ENCODE results near the gene CD47. TPM values are rescaled to one million over a fixed set of nuclear protein-coding genes. Genes with fewer than 3 reads are reported as not detected.

The CD47 gene
- total RNA-seq, 1 experiment from 2014 or later, result 15.5 TPM

DNA sequence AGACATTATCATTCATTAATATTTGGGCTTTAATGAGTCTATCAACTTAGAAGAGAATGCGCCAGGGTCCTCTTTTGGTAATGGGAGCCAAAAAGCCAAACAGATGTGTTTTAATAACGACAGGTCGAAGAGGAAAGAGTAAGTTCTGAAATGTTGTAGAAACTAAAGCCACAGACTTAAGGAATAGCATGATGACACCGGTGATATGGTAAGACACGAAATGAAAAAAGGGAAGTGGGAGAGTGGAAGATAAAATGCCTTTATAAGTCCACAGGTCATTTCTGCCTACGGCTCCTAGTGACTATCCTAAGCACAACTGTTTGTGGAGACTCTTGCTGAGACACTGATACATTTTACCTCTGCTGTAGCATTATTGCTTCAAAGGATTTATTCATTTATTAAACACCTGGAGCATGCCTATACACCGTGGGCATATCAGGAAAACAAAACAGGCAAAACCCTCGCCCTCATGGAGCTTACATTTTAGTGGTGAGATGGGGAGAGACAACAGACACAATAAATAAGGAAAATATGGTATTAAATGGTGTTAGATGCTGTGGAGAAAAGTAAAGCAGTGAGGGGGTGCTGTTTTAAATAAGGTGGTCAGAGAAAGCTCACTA is 11.7 kb upstream of the CD47 start:
- TF ChIP-seq, protein P1, sequence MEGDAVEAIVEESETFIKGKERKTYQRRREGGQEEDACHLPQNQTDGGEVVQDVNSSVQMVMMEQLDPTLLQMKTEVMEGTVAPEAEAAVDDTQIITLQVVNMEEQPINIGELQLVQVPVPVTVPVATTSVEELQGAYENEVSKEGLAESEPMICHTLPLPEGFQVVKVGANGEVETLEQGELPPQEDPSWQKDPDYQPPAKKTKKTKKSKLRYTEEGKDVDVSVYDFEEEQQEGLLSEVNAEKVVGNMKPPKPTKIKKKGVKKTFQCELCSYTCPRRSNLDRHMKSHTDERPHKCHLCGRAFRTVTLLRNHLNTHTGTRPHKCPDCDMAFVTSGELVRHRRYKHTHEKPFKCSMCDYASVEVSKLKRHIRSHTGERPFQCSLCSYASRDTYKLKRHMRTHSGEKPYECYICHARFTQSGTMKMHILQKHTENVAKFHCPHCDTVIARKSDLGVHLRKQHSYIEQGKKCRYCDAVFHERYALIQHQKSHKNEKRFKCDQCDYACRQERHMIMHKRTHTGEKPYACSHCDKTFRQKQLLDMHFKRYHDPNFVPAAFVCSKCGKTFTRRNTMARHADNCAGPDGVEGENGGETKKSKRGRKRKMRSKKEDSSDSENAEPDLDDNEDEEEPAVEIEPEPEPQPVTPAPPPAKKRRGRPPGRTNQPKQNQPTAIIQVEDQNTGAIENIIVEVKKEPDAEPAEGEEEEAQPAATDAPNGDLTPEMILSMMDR (IDR thresholded peaks at IDR 0.05; ENCODE audit: insufficient read depth in 1 of 2, low read depth in 1 of 2, low read length in 1 of 2, severe bottlenecking in 1 of 2, unreplicated experiment in 1 of 2), result no peak
- no TSS peak for BruUV-seq (replicated peaks)
- Mint-ChIP-seq H3K9me3 (ENCODE audit: unreplicated experiment) (no peaks in the 10 kb centered on the region), H3K4me3 (ENCODE audit: unreplicated experiment) (no peak overlapping the region), H3K36me3 (ENCODE audit: insufficient read depth, unreplicated experiment) (no peaks in the 10 kb centered on the region), H3K4me1 (ENCODE audit: low read depth, unreplicated experiment) (no peaks in the 10 kb centered on the region), H3K27me3 (ENCODE audit: insufficient read depth, unreplicated experiment) (peaks cover 4% of the 10 kb centered on the region), H3K27ac (ENCODE audit: unreplicated experiment) (no peak overlapping the region)
- no peaks in the 10 kb centered on the region for H3K4me1 ChIP-seq
- no peaks in the 10 kb centered on the region for H3K27me3 ChIP-seq (replicated peaks; ENCODE audit: control insufficient read depth, insufficient read depth, low read length)
- no peak for DNase-seq
- no peak overlapping the region for H3K4me3 ChIP-seq (ENCODE audit: low read depth, low read length)
- intact Hi-C loops (cut with micrococcal nuclease; ENCODE audit: unreplicated experiment), result no loop called here
- H3K36me3 ChIP-seq (ENCODE audit: control insufficient read depth, insufficient read depth, low read length), result no peaks in the 10 kb centered on the region
- ChIA-PET CTCF (no interaction called here), POLR2A (no interaction called here)
- H3K9me3 ChIP-seq, result no peaks in the 10 kb centered on the region

DNA sequence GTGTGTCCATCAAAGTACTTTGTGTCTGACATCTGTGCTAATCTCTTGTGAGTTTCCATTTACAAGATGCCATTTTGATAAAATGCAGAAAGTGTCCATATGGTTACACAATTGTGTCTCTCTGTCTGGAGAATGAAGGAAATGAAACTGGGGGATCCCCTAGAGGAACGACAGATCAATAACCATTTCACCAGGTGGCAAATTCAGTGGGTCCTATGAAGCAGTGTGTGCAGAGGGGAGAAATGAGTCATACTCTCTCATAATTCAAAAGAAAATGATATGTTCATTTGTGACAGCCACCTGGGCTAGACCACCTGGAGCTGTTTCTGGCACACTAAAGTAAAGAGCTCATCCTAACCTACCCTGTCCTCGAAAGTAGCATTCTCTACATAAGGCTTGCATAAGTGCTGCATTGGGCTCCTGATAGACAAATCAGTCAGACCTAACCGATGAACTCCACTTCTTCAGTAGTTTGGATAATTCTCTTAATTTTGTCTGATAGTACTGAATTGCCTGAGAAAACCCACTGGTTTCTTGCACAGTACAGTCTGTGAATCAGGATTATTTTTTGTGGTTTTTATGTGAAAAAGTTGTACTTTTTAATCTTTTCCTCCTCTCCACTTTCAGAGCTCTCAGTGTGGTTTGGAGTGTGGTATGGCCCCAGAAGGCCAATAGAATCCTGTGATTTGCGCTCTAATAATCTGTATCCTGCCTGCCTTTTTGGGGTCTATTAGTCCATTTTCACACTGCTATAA is 10.3 kb upstream of the CD47 start:
- Histone ChIP-seq H3K36me3 (ENCODE audit: control insufficient read depth, insufficient read depth, low read length) (no peaks in the 10 kb centered on the region), H3K9me3 (no peaks in the 10 kb centered on the region), H3K4me3 (ENCODE audit: low read depth, low read length) (no peak overlapping the region), H3K4me1 (no peaks in the 10 kb centered on the region), H3K27me3 (replicated peaks; ENCODE audit: control insufficient read depth, insufficient read depth, low read length) (no peaks in the 10 kb centered on the region)
- H3K4me1 Mint-ChIP-seq (ENCODE audit: low read depth, unreplicated experiment), result no peaks in the 10 kb centered on the region
- no TSS peak for BruUV-seq (replicated peaks)
- no peaks in the 10 kb centered on the region for H3K36me3 Mint-ChIP-seq (ENCODE audit: insufficient read depth, unreplicated experiment)
- ChIA-PET POLR2A (no interaction called here), CTCF (no interaction called here)
- TF ChIP-seq, protein P1 (IDR thresholded peaks at IDR 0.05; ENCODE audit: insufficient read depth in 1 of 2, low read depth in 1 of 2, low read length in 1 of 2, severe bottlenecking in 1 of 2, unreplicated experiment in 1 of 2), result no peak
- DNase-seq, result no peak
- intact Hi-C loops (cut with micrococcal nuclease; ENCODE audit: unreplicated experiment), result no loop called here
- H3K4me3 Mint-ChIP-seq (ENCODE audit: unreplicated experiment), result no peak overlapping the region
- H3K27ac Mint-ChIP-seq (ENCODE audit: unreplicated experiment), result no peak overlapping the region
- H3K9me3 Mint-ChIP-seq (ENCODE audit: unreplicated experiment), result no peaks in the 10 kb centered on the region
- H3K27me3 Mint-ChIP-seq (ENCODE audit: insufficient read depth, unreplicated experiment), result no peaks in the 10 kb centered on the region

DNA sequence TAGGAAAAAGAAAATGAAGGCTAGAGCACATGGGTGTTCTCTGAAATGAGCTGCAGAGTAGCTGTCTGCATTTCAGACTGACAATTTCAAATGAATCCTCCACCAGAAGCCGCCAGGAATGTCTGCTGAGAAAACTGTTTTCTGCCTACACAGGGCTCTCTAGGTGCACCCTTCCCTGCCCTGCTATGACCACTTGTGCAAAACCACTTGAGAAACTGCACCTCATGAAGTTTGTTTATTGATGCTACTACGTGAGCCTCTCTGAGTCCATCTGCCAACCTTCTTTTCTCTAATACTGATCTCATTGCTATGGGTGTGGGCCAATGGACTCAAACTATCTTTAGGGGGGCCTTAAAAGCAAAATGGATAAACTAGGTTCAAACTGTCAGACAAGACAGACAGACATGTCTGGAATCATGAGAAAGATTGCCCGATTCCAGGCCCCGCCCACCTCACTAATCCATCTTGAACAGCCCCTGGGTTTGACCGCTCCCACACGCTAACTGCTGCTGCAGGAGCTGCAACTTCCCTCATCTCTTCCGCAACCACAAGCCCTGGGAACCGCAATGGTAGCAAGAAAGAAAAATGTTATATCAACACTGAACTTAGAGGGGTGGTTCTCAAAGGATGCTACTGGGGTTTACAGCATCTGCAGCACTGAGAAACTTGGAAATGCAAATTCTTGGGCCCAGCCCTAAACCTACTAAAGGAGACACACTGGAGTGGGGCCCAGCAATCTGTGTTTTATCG is 9.0 kb upstream of the CD47 start:
- TF ChIP-seq, protein P1 (IDR thresholded peaks at IDR 0.05; ENCODE audit: insufficient read depth in 1 of 2, low read depth in 1 of 2, low read length in 1 of 2, severe bottlenecking in 1 of 2, unreplicated experiment in 1 of 2), result no peak
- intact Hi-C loops (cut with micrococcal nuclease; ENCODE audit: unreplicated experiment), result no loop called here
- no peak overlapping the region for H3K27ac Mint-ChIP-seq (ENCODE audit: unreplicated experiment)
- ChIA-PET POLR2A (no interaction called here), CTCF (no interaction called here)
- no peaks in the 10 kb centered on the region for H3K36me3 Mint-ChIP-seq (ENCODE audit: insufficient read depth, unreplicated experiment)
- no peaks in the 10 kb centered on the region for H3K4me1 Mint-ChIP-seq (ENCODE audit: low read depth, unreplicated experiment)
- Histone ChIP-seq H3K4me3 (ENCODE audit: low read depth, low read length) (no peak overlapping the region), H3K36me3 (ENCODE audit: control insufficient read depth, insufficient read depth, low read length) (no peaks in the 10 kb centered on the region), H3K9me3 (no peaks in the 10 kb centered on the region), H3K4me1 (no peaks in the 10 kb centered on the region), H3K27me3 (replicated peaks; ENCODE audit: control insufficient read depth, insufficient read depth, low read length) (no peaks in the 10 kb centered on the region)
- no peak for DNase-seq
- H3K4me3 Mint-ChIP-seq (ENCODE audit: unreplicated experiment), result no peak overlapping the region
- no TSS peak for BruUV-seq (replicated peaks)
- no peaks in the 10 kb centered on the region for H3K9me3 Mint-ChIP-seq (ENCODE audit: unreplicated experiment)
- H3K27me3 Mint-ChIP-seq (ENCODE audit: insufficient read depth, unreplicated experiment), result no peaks in the 10 kb centered on the region

Data from Caco-2 (cell line).